Progenitor cell of endocrine pancreas (in vitro differentiated cells): Measurements from ENCODE around the gene PTCD2. TPM values are rescaled to one million over a fixed set of nuclear protein-coding genes. Genes with fewer than 3 reads are reported as not detected.
"Not testable (repeated sequence)": the region's sequence is repeated elsewhere in the genome, so short reads cannot be mapped to it uniquely, and the experiment has no call there.

ENCODE experiments used
- DNase-seq: peaks from one replicate; pipeline ENCODE4 v3.0.0; 2021; ENCODE audit warnings: low spot score; ENCODE audit not compliant: unreplicated experiment
- H3K27ac Mint-ChIP-seq: 2 replicates; pipeline ENCODE4 v1.8.0; 2021; ENCODE audit warnings: mild to moderate bottlenecking, moderate library complexity, mixed read lengths
- H3K27me3 Mint-ChIP-seq: 2 replicates; pipeline ENCODE4 v1.8.0; 2021; ENCODE audit warnings: mixed read lengths
- H3K36me3 Mint-ChIP-seq: 2 replicates; pipeline ENCODE4 v1.8.0; 2022; ENCODE audit warnings: mixed read lengths; ENCODE audit not compliant: insufficient read depth
- H3K4me1 Mint-ChIP-seq: 2 replicates; pipeline ENCODE4 v1.8.0; 2021; ENCODE audit warnings: low read depth, mixed read lengths
- H3K4me3 Mint-ChIP-seq: 2 replicates; pipeline ENCODE4 v1.8.0; 2021; ENCODE audit warnings: low read depth, mild to moderate bottlenecking, moderate library complexity, mixed read lengths
- H3K9me3 Mint-ChIP-seq: 2 replicates; pipeline ENCODE4 v1.8.0; 2021; ENCODE audit warnings: low read depth, mixed read lengths
- CTCF ChIP-seq: fragments of 200-600 bp; sonication (generic); IDR thresholded peaks from one replicate; pipeline ENCODE4 v1.5.0; 2021; ENCODE audit warnings: antibody characterized with exemption, mild to moderate bottlenecking; ENCODE audit not compliant: unreplicated experiment
- total RNA-seq: library from RNA; stranded (reverse); gene quantifications from 2 replicates; pipeline ENCODE4 v1.2.1, GENCODE V29; 2021

PTCD2 gene
- total RNA-seq, 1 donor from 2014 or later = 13.5 TPM

GRCh38 chr5:72314571-72315172, 5.5 kb upstream of the PTCD2 start:
- no peak overlapping the region for H3K4me3 Mint-ChIP-seq
- H3K9me3 Mint-ChIP-seq = no peaks in the 10 kb centered on the region
- H3K4me1 Mint-ChIP-seq = no peaks in the 10 kb centered on the region
- TF ChIP-seq CTCF = no peak
- no peak for DNase-seq
- H3K36me3 Mint-ChIP-seq = peaks cover 8% of the 10 kb centered on the region
- no peak overlapping the region for H3K27ac Mint-ChIP-seq
- H3K27me3 Mint-ChIP-seq = no peaks in the 10 kb centered on the region

- not testable (repeated sequence) for DNase-seq, H3K36me3 Mint-ChIP-seq, H3K27me3 Mint-ChIP-seq, H3K9me3 Mint-ChIP-seq, H3K4me1 Mint-ChIP-seq
- Mint-ChIP-seq H3K4me3 (peak overlapping the region; percentile 99), H3K27ac (peak overlapping the region; percentile 99)
These were observed 668 bp upstream of the PTCD2 start for GRCh38 chr5:72319435-72319975.

DNA sequence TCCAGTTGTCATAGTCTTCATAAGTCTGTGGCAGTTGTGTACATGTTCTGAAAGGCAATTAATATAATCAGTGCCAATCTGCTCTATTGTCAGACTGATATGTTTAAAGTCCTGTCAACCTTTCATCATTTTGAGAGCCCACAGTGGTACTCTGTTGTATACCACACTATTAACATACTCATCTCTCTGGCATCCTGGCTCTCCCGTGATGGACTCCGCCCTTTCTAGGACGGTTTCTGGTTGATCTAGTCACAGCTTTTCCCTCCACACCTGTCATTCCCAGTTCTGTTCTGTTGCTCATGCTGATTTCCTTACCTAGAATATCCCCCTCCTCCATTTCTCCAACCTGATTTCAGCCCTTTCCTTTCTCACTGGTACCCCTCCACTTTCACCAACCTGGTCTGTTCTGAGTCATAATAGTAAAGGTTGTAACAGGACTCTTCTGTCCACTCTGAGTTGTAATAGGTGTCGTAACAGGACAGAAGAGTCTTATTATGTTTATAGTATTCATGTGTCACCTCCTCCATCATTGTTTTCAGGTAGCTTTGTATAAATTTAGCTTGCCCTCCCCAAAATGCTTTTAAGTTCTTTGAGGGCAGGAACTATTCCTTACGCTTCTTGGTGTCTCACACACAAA, 4.1 kb downstream of the PTCD2 start:
- no peak for TF ChIP-seq CTCF
- no peak overlapping the region for H3K27ac Mint-ChIP-seq

DNA sequence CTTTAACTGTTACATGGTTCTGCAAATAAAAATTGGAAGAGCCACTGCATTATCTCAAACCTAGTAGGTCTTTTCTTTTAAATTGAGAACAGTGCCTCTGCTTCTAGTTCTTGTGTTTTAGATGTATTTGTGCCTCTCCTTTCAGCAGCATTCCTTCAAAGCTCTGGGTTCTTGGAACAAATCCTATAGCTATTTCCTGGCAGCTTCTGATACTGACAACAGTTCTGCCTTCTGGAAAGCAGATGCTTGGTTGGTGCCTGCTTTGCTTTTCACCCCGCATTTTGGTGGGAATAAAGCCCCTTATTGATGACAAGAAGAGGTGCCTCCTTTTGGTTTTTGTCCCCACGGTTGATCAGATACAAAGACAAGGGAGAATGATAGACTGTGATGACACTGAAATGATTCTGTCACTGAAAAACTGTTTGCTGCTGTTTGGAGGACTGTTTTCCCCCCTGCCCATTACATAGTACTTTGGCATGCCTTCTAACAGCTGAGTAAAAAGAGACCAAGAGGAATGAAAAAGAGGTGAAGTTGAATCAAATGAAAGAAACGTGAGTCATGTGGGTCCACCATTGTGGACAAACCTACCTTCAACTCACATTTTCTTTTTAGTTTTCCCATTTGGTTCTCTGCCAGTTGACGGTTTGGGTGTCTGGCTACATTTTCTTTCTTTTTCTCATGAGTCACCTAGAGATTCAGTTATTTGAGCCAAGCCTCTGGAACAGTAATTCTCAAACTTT, 5.6 kb downstream of the PTCD2 start:
- Mint-ChIP-seq H3K27ac (no peak overlapping the region), H3K27me3 (no peaks in the 10 kb centered on the region), H3K4me3 (no peak overlapping the region), H3K36me3 (peaks cover 15% of the 10 kb centered on the region), H3K9me3 (no peaks in the 10 kb centered on the region), H3K4me1 (no peaks in the 10 kb centered on the region)
- no peak for TF ChIP-seq CTCF
- no peak for DNase-seq

More for the DNA sequence above, 4.1 kb downstream of the PTCD2 start:
- H3K9me3 Mint-ChIP-seq = no peaks in the 10 kb centered on the region
- no peak for DNase-seq
- H3K36me3 Mint-ChIP-seq = peaks cover 9% of the 10 kb centered on the region
- H3K4me1 Mint-ChIP-seq = peaks cover 3% of the 10 kb centered on the region
- H3K4me3 Mint-ChIP-seq = no peak overlapping the region
- no peaks in the 10 kb centered on the region for H3K27me3 Mint-ChIP-seq

- Mint-ChIP-seq H3K4me3 (no peak overlapping the region), H3K27ac (no peak overlapping the region), H3K36me3 (peaks cover 19% of the 10 kb centered on the region), H3K9me3 (no peaks in the 10 kb centered on the region), H3K27me3 (no peaks in the 10 kb centered on the region), H3K4me1 (no peaks in the 10 kb centered on the region)
- no peak for TF ChIP-seq CTCF
- DNase-seq = no peak
These were observed 6.1 kb downstream of the PTCD2 start for GRCh38 chr5:72326306-72326649.
